HUES6 (cell line): ENCODE data around the gene VKORC1.

Source experiments
- H3K27ac ChIP-seq: 2 replicates; pipeline ENCODE4 v1.7.0; 2013; ENCODE audit warnings: low read depth, mild to moderate bottlenecking, low read length, inconsistent platforms
- H3K27me3 ChIP-seq: 2 replicates; pipeline ENCODE4 v1.6.1; 2013; ENCODE audit warnings: low read length; ENCODE audit not compliant: control insufficient read depth, insufficient read depth
- H3K36me3 ChIP-seq: 2 replicates; pipeline ENCODE4 v1.6.1; 2013; ENCODE audit warnings: low read length; ENCODE audit not compliant: control insufficient read depth, insufficient read depth
- H3K4me1 ChIP-seq: 2 replicates; pipeline ENCODE4 v1.6.1; 2013; ENCODE audit warnings: low read length; ENCODE audit not compliant: control insufficient read depth, insufficient read depth
- H3K4me3 ChIP-seq: 2 replicates; pipeline ENCODE4 v1.5.1; 2013; ENCODE audit warnings: low read depth, low read length
- H3K9ac ChIP-seq: one replicate; pipeline ENCODE4 v1.6.1; 2013; ENCODE audit warnings: mild to moderate bottlenecking, low read length
- H3K9me3 ChIP-seq: 2 replicates; pipeline ENCODE4 v1.6.1; 2013; ENCODE audit warnings: low read depth, low read length; ENCODE audit not compliant: control insufficient read depth, insufficient read depth

Gene VKORC1

GRCh38 chr16:31043898-31044481 is 50.6 kb downstream of the VKORC1 start:
- no peaks in the 10 kb centered on the region for H3K9me3 ChIP-seq
- no peak overlapping the region for H3K4me3 ChIP-seq
- H3K9ac ChIP-seq = no peak overlapping the region
- no peaks in the 10 kb centered on the region for H3K27me3 ChIP-seq
- H3K36me3 ChIP-seq = peaks cover 12% of the 10 kb centered on the region
- H3K4me1 ChIP-seq = no peaks in the 10 kb centered on the region
- no peak overlapping the region for H3K27ac ChIP-seq

DNA sequence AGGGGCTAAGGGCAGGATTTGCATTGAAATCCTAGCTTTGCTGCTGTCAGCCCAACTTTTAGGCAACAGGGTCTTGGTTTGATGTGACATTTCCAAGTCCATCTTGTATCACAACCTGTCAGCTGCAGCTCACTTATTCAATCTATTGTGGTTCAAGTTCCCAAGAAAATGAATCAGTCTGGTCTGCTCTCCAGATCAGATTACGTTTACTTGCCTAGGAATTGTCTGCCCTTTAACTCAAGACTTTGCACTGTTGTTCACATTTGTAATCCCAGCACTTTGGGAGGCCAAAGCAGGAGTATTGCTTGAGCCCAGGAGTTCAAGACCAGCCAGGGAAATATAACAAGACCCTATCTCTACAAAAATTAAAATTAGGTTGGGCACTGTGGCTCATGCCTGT is 51.2 kb downstream of the VKORC1 start:
- no peaks in the 10 kb centered on the region for H3K27me3 ChIP-seq
- H3K27ac ChIP-seq = no peak overlapping the region
- no peaks in the 10 kb centered on the region for H3K4me1 ChIP-seq
- H3K9me3 ChIP-seq = no peaks in the 10 kb centered on the region
- no peak overlapping the region for H3K9ac ChIP-seq
- peaks cover 13% of the 10 kb centered on the region for H3K36me3 ChIP-seq
- H3K4me3 ChIP-seq = no peak overlapping the region

DNA sequence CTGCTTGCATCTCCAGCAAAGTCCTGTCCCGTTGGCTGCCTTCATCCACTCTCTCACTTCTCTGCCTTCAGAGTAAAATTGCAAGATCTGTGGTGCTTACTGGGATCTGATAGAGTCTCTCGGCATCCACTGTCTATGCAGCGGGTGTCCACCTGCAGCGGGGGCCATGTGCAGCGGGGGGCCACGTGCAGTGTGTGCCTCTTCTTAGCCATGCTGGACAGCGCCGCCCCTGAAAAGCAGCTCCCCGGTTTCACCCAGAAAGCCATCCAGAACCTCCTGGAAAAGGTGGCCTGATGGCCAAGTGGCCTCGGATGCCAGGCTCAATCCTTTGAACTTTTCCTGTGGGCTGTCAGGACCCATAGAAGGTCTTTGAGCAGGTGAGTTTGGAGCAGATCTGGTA is 51.7 kb downstream of the VKORC1 start:
- H3K9me3 ChIP-seq = no peaks in the 10 kb centered on the region
- H3K27me3 ChIP-seq = no peaks in the 10 kb centered on the region
- no peak overlapping the region for H3K9ac ChIP-seq
- no peak overlapping the region for H3K27ac ChIP-seq
- H3K4me3 ChIP-seq = peak overlapping the region; percentile 53; the same call in 1 of the 2 replicates
- H3K4me1 ChIP-seq = no peaks in the 10 kb centered on the region
- H3K36me3 ChIP-seq = peaks cover 13% of the 10 kb centered on the region
